ENCODE data around the gene XPNPEP2.
"Not testable (repeated sequence)": the region's sequence is repeated elsewhere in the genome, so short reads cannot be mapped to it uniquely, and the experiment has no call there.

Gene XPNPEP2

GRCh38 chrX:129736491-129736890 is 2.3 kb upstream of the XPNPEP2 start:
- no peak overlapping the region for H3K4me3 ChIP-seq (ENCODE audit: low read depth, low read length)
- TF ChIP-seq MAX (IDR thresholded peaks at IDR 0.05; ENCODE audit: low read depth, low read length) (no peak), MYC (IDR thresholded peaks at IDR 0.05; ENCODE audit: low read depth, low read length) (no peak), POLR2A (IDR thresholded peaks at IDR 0.05; ENCODE audit: extremely low read depth, insufficient read length) (no peak), CTCF (IDR thresholded peaks at IDR 0.05; ENCODE audit: low read depth, low read length) (no peak)
- no peak for DNase-seq (ENCODE audit: low read depth)

DNA sequence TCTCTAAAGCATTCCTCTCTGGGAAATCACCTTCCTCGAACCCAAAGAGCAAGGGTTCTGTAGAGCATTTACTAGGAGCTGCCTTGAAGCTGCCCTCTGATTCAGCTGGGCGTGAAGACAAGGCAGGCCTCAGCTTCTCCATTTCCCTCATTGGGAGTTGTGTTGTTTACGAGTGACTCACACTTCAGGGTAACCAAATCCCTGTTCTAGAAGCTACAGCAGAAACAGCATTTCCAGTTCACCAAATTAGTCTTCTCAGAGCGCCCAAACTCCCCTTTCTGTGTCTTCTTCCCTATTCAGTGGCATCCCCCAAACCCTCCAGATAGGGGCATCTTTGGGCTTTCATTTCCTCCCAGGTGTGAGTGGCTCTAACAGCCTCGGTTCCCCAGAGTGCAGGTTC is 863 bp upstream of the XPNPEP2 start:
- H3K4me3 ChIP-seq (ENCODE audit: low read depth, low read length): no peak overlapping the region
- DNase-seq (ENCODE audit: low read depth): peak; percentile 61
- TF ChIP-seq POLR2A (IDR thresholded peaks at IDR 0.05; ENCODE audit: extremely low read depth, insufficient read length): no peak

- no peak for DNase-seq (ENCODE audit: low read depth)
- TF ChIP-seq POLR2A (IDR thresholded peaks at IDR 0.05; ENCODE audit: extremely low read depth, insufficient read length) (no peak), MYC (IDR thresholded peaks at IDR 0.05; ENCODE audit: low read depth, low read length) (no peak), CTCF (IDR thresholded peaks at IDR 0.05; ENCODE audit: low read depth, low read length) (no peak), MAX (IDR thresholded peaks at IDR 0.05; ENCODE audit: low read depth, low read length) (no peak)
- H3K4me3 ChIP-seq (ENCODE audit: low read depth, low read length): no peak overlapping the region
Measured at GRCh38 chrX:129739578-129739977, 799 bp downstream of the XPNPEP2 start.

GRCh38 chrX:129741880-129742758 is 3.3 kb downstream of the XPNPEP2 start:
- H3K4me3 ChIP-seq (ENCODE audit: low read depth, low read length): no peak overlapping the region
- TF ChIP-seq MAX (IDR thresholded peaks at IDR 0.05; ENCODE audit: low read depth, low read length) (no peak), MYC (IDR thresholded peaks at IDR 0.05; ENCODE audit: low read depth, low read length) (no peak), CTCF (IDR thresholded peaks at IDR 0.05; ENCODE audit: low read depth, low read length) (no peak), POLR2A (IDR thresholded peaks at IDR 0.05; ENCODE audit: extremely low read depth, insufficient read length) (no peak)
- no peak for DNase-seq (ENCODE audit: low read depth)

GRCh38 chrX:129742759-129743152 is 4.0 kb downstream of the XPNPEP2 start:
- DNase-seq (ENCODE audit: low read depth); H3K4me3 ChIP-seq (ENCODE audit: low read depth, low read length): not testable (repeated sequence)

DNA sequence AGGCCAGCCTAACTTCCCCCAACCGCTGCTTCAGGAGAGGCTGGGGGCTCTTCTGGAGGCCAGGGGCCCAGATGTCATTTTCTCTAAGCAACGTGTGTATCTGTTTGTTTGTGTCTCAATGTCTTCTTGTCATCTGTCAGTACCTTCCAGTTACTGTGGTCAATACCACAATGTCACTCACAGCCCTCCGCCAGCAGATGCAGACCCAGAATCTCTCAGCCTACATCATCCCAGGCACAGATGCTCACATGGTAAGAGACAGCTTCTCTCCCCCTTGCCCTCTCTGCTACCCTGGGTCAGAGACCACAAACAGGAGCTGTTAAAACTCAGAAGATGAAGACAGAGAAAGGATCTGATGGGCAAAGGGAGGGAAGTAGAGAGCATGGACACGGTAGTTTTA is 5.0 kb downstream of the XPNPEP2 start:
- TF ChIP-seq MYC (IDR thresholded peaks at IDR 0.05; ENCODE audit: low read depth, low read length): no peak
- no peak for TF ChIP-seq POLR2A (IDR thresholded peaks at IDR 0.05; ENCODE audit: extremely low read depth, insufficient read length)
- TF ChIP-seq MAX (IDR thresholded peaks at IDR 0.05; ENCODE audit: low read depth, low read length): no peak
- no peak for TF ChIP-seq CTCF (IDR thresholded peaks at IDR 0.05; ENCODE audit: low read depth, low read length)
- DNase-seq (ENCODE audit: low read depth): no peak
- no peak overlapping the region for H3K4me3 ChIP-seq (ENCODE audit: low read depth, low read length)

GRCh38 chrX:129744861-129745321 is 6.1 kb downstream of the XPNPEP2 start:
- no peak for TF ChIP-seq MAX (IDR thresholded peaks at IDR 0.05; ENCODE audit: low read depth, low read length)
- no peak for TF ChIP-seq MYC (IDR thresholded peaks at IDR 0.05; ENCODE audit: low read depth, low read length)
- TF ChIP-seq POLR2A (IDR thresholded peaks at IDR 0.05; ENCODE audit: extremely low read depth, insufficient read length): no peak
- TF ChIP-seq CTCF (IDR thresholded peaks at IDR 0.05; ENCODE audit: low read depth, low read length): no peak
- no peak for DNase-seq (ENCODE audit: low read depth)
- H3K4me3 ChIP-seq (ENCODE audit: low read depth, low read length): no peak overlapping the region

Measured in NB4 (cell line).